ENCODE data around the gene LRP1B.

- TF ChIP-seq CTCF (conservative IDR thresholded peaks at IDR 0.05 in 1 of 2, IDR thresholded peaks at IDR 0.05 in 1 of 2; ENCODE audit: low read depth in 1 of 2, low read length in 2 of 2): no peak
- no peak for TF ChIP-seq EZH2 (IDR thresholded peaks at IDR 0.05; ENCODE audit: low read length, missing control alignments)
Measured at GRCh38 chr2:141586985-141587384, 543.8 kb downstream of the LRP1B start.

Measured in fibroblast of lung (primary cell).